K562 (cell line): ENCODE data around the gene RAPGEF5. TPM values are rescaled to one million over a fixed set of nuclear protein-coding genes. Genes with fewer than 3 reads are reported as not detected.

Experiments
- ETV6 ChIP-seq, 3 experiments: fragments of 150-350 bp in 1 of 3; sonication (generic) in 1 of 3; formaldehyde crosslinking in 1 of 3; IDR thresholded peaks; 2 replicates each; pipeline versions ENCODE4 v1.6.1 to v1.8.0; 2014 to 2022; ENCODE audit warnings: borderline replicate concordance in 2 of 3, low read depth in 2 of 3, antibody characterized with exemption in 1 of 3, low read length in 1 of 3, mild to moderate bottlenecking in 1 of 3, missing genetic modification reagents in 1 of 3
- MED1 ChIP-seq: sonication (generic); formaldehyde crosslinking; IDR thresholded peaks from 2 replicates; pipeline ENCODE4 v1.8.1; 2023; ENCODE audit warnings: missing genetic modification reagents, borderline replicate concordance
- TRIM28 ChIP-seq: fragments of 450-650 bp; IDR thresholded peaks from 2 replicates; pipeline ENCODE4 v1.6.1; 2017
- ZBTB17 ChIP-seq: fragments of 450-650 bp; formaldehyde crosslinking; IDR thresholded peaks from 2 replicates; pipeline ENCODE4 v1.4.0; 2020; ENCODE audit warnings: mild to moderate bottlenecking
- ZNF668 ChIP-seq: fragments of 250-450 bp; sonication (Bioruptor Pico); IDR thresholded peaks from 2 replicates; pipeline ENCODE4 v1.8.0; 2022; ENCODE audit warnings: mild to moderate bottlenecking, inconsistent platforms
- ZNF76 ChIP-seq: fragments of 250-450 bp; sonication (Bioruptor Pico); IDR thresholded peaks from 2 replicates; pipeline ENCODE4 v1.4.0; 2020; ENCODE audit warnings: mild to moderate bottlenecking, moderate library complexity, borderline replicate concordance
- polyA plus RNA-seq, 8 experiments: library from polyadenylated mRNA; depleted of rRNA in 4 of 8; stranded (reverse) in 5 of 8; unstranded in 3 of 8; fragments of >200 nt; fragmentation: Nextera tagmentation in 2 of 8; fragmentation: Illumina TruSeq in 1 of 8; extraction: Ambion mirVana in 2 of 8; extraction: Trizol in 1 of 8; gene quantifications; 2 replicates each; pipeline versions ENCODE4 v1.2.1 to v1.2.3, GENCODE V29; 2011 to 2014; ENCODE audit warnings: inconsistent platforms in 1 of 8, missing spikeins in 1 of 8
- total RNA-seq, 7 experiments: library from RNA; depleted of rRNA in 6 of 7; stranded (reverse); fragments of >200 nt in 6 of 7; fragmentation: Illumina TruSeq in 2 of 7; extraction: Trizol in 2 of 7; gene quantifications; 2 replicates each; pipeline versions ENCODE4 v1.2.1 to v1.2.3, GENCODE V29; 2011 to 2021; ENCODE audit warnings: low replicate concordance in 1 of 7
- TF ChIP-seq, protein P1 (sequence below), 2 experiments: fragments of 450-650 bp; formaldehyde crosslinking in 1 of 2; IDR thresholded peaks; 2 replicates each; pipeline versions ENCODE4 v1.4.0 to v1.6.1; 2014 to 2020; ENCODE audit warnings: mild to moderate bottlenecking in 2 of 2, borderline replicate concordance in 1 of 2, low read depth in 1 of 2

The RAPGEF5 gene
- total and polyA plus RNA-seq, 9 of the 15 experiments (the other 6 are each of a cell fraction or from before 2014, with no cell fraction given): 0.39 to 2.0 (median 1.1) TPM

GRCh38 chr7:22296265-22296566 is 60.7 kb downstream of the RAPGEF5 start (continued):
- TF ChIP-seq, protein P1, sequence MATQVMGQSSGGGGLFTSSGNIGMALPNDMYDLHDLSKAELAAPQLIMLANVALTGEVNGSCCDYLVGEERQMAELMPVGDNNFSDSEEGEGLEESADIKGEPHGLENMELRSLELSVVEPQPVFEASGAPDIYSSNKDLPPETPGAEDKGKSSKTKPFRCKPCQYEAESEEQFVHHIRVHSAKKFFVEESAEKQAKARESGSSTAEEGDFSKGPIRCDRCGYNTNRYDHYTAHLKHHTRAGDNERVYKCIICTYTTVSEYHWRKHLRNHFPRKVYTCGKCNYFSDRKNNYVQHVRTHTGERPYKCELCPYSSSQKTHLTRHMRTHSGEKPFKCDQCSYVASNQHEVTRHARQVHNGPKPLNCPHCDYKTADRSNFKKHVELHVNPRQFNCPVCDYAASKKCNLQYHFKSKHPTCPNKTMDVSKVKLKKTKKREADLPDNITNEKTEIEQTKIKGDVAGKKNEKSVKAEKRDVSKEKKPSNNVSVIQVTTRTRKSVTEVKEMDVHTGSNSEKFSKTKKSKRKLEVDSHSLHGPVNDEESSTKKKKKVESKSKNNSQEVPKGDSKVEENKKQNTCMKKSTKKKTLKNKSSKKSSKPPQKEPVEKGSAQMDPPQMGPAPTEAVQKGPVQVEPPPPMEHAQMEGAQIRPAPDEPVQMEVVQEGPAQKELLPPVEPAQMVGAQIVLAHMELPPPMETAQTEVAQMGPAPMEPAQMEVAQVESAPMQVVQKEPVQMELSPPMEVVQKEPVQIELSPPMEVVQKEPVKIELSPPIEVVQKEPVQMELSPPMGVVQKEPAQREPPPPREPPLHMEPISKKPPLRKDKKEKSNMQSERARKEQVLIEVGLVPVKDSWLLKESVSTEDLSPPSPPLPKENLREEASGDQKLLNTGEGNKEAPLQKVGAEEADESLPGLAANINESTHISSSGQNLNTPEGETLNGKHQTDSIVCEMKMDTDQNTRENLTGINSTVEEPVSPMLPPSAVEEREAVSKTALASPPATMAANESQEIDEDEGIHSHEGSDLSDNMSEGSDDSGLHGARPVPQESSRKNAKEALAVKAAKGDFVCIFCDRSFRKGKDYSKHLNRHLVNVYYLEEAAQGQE (IDR thresholded peaks at IDR 0.05; ENCODE audit: borderline replicate concordance): no peak
- TF ChIP-seq, protein P1 (CRISPR knock-in tag; IDR thresholded peaks at IDR 0.05; ENCODE audit: low read depth): no peak
- TF ChIP-seq TRIM28 (no peak), ZNF668 (no peak), ETV6 (IDR thresholded peaks at IDR 0.05; ENCODE audit: borderline replicate concordance in 1 of 2, low read depth in 2 of 2, low read length in 1 of 2) (no peak), ETV6 (CRISPR knock-in tag; IDR thresholded peaks at IDR 0.05; ENCODE audit: borderline replicate concordance) (no peak), ZBTB17 (CRISPR knock-in tag) (no peak), MED1 (CRISPR knock-in tag) (no peak), ZNF76 (no peak)
- TF ChIP-seq, all 486 proteins: peak for 0
